HG03196 (cell line): ENCODE measurements around the gene GPR4.
A peak's percentile ranks its signal among the peaks of the same experiment; 100 is the strongest.
"Not testable (repeated sequence)": the region's sequence is repeated elsewhere in the genome, so short reads cannot be mapped to it uniquely, and the experiment has no call there.

Source experiments
- ATAC-seq: cut with Tn5 transposase; IDR thresholded peaks from one replicate; pipeline ENCODE4 v1.9.1; 2021; ENCODE audit not compliant: unreplicated experiment

Gene GPR4

DNA sequence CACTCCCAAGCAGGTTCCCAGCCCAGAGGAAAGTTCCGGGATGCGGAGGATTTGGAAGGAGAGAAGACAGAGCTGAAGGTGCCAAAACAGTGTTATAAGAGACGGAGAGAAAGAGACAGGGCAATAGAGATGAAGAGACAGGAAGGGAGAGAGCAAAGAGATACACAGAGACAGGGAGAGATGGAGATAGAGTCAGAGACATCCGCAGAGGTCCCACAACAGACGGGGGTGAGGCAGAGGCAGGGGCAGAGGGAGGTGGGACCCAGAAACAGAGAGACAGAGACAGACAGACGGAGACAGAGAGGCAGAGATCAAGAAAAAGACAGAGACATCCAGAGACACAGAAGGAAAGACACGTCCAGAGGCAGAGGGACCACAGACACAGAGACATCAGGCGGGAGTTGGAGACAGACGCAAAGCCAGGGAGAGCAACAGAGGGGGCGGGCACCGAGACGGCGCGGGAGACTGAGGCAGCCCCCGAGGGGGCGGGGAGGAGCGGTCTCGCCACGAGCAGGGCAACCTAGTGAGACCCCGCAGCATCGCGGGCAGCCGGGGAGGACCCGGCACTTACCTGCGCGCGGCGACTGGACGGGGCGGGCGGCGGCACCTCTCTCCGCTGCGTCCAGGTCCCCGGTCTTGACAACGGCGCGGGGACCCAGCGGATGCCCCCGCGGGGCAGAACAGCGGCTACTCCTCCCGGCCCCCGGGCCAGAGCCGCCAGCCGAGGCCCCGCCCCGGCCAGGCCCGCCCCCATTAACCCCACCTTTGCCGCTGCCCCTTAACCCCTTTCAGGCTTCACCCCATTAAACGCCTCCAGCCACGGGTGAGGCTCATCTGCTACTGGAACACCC lies at the start of gene GPR4:
TSS of gene GPR4 (minus strand) at position 689 of the 851 bp plus-strand sequence. CDS start 10,346 bp downstream, outside the sequence.
- ATAC-seq, result no peak

GRCh38 chr19:45650722-45651121 lies 48.7 kb upstream of the GPR4 start:
- no peak for ATAC-seq

- no peak for ATAC-seq
These were observed 44.3 kb upstream of the GPR4 start for GRCh38 chr19:45646345-45646698.

GRCh38 chr19:45645631-45646344 lies 43.8 kb upstream of the GPR4 start:
- no peak for ATAC-seq

DNA sequence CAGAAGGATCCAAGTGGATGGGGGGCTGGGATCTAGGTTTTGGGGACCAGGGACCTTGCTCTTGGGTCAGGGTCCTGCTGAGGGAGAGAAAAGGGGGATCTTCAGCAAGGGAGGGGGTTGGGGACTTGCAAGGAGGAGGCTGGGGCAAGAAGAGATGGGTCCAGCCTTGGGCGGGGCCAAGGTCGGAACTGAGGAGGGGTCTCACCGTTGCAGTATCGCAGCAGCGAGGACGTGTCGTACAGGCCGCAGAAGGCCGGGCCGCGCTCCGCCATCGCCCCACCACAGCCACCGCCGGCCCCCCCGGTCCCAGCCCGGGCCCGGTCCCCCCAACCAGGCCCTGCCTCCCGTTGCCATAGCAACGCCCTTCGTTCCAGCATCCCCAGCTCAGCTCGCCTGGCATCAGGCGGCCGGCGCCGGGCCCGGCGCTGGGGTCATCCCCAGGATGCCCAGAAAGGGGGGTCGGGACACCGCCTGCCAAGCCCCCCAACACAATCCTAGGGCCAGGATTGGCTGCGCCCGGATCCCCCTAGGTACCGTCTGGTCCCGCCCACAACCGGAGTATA lies 43.1 kb upstream of the GPR4 start:
- no peak for ATAC-seq

DNA sequence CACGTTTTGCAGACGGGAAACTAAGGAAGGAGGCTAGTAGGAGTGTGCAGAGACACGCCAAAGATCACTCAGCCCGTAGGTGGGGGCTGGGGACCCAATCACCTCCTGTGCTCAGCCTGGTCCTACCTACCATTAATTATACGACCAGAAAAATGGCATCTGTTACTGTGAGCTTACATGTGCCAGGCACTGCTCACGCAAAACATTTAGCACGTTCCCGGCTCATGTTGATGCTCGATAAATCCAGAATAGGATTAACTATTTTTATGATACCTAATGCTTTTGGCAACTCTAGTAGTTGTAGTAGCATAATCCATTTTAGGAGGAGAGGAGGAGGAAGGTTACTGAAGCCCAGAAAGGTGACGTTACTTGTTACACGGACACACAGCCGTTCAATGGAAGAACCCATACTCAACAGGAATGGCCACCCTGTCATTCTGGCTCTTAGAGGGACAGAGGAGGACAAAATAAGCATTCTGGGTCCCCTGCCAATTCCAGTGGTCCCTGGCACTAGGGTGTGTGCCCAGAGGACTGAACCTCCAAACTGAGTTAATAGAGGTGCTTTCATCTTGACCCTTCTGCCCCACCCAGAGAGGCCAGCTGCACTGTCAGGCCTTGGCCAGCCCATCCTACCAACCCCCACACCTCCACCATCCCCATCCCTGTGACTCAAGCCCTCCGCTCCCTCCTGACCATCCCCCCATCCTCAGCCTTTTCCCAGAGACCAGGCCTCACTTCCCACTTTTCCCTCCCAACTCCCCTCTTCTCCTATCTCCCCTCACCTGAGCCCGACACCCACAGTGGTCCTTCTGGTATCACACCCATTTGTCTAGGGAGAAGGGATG lies 42.1 kb upstream of the GPR4 start:
- no peak for ATAC-seq

DNA sequence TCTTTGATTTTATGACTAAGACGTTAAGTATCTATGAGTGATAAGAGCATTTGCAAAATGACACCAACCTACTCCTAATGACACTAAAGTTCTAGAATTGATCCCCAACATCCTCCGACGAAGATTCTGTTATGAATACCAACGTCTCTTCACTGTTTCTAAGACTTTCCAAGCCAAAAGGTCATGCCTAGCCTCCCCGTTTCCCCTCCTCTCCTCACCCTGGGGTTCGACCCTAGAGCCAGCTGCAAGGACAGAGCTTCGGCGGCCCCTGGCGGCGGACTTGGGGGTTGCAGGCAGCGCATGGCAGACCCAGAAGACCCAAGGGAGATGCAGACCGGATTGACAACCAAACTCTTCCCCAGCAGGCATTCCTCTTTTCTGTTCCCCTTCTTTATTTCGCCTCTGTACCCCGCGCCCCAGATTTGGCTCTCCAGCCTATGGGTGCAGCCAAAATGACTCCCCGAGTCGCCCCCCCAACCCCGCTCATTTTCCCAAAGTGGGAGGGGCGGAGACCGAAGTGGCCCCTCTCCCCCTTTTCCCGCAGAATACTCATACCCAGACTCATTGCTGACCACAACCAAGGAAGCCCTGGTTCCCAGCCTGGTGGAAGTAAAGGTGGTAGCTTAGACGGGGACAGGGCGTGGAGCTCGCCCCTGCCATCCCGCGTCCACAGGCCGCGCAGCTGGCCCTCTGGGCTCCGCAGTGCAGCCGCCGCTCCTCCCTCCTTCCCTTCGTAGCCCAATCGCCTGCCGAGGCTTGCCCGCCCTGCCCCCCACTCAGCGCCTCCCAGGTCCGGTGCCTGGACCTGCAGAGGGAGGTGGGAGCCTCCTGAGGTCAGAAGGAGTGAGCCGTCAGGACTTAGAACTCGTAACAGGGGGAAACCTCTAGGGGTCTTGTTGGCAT lies 41.3 kb upstream of the GPR4 start:
- ATAC-seq, result peak; percentile 36

DNA sequence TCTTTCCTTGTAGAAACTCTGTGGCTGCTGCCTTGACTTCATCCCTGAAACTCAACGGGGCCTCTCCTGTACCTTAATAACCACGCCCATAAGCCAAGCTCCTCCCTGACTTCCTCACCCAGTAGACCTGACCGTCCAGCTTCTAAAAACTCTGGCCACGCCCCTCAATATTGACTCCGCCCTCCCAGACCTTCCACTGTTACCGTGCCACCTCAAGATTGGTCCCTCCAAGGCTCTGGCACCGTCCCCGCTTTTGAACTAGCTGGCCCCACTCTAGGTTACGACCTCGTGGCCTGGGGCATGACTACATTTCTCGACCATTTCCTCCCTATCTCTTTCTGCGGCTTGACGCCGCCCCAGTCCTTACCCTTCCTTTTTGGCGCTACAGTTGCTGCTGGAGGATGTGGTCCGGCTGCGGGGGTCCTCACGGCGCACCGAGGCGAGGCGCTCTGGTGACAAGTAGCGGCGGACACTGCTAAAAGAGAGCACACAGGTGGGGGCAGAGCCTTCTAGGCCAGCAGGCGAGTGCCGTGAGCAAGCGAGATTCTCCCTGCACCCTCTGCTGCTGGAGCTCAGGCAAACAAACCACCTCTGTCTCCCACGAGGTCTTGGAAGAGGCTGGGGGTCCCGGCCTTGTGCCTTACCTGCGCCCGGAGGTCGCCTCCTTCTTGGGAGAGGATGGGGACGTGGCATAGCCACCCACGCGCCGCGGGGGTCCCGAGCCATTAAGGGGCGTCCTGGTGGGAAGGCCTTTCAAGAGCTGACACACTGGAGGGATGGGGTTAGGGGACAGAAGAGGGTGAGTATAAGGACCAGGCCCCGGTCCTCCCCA lies 39.5 kb upstream of the GPR4 start:
- peak; percentile 38 for ATAC-seq

- ATAC-seq, result no peak
These were observed 38.8 kb upstream of the GPR4 start for GRCh38 chr19:45640849-45641273.

GRCh38 chr19:45638930-45639729 lies 37.1 kb upstream of the GPR4 start, which contains the start of gene EML2:
Gene EML2, minus strand, starts transcription at chr19:45639397. Its CDS starts 21 bp downstream, at chr19:45639376.
- ATAC-seq, result no peak

GRCh38 chr19:45637890-45638667 lies 36.1 kb upstream of the GPR4 start:
- no peak for ATAC-seq

DNA sequence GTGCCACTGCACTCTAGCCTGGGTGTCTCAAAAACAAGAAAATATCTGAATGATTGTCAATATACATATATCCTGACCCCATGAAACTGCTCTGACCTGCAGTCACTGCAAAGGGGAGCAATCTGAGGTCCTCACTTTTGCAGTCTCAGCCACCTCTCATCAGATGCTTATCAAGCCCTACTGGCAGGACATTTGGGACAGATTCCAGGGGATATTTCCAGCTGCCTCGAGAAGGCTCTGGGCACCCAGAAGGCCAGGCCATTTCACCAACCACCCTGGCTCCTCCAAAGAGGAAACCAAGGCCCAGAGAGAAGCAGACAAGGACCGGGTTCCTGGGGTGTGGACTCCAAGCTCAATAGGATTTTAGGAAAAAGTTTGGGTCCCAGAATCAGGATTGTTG lies 34.9 kb upstream of the GPR4 start:
- no peak for ATAC-seq

DNA sequence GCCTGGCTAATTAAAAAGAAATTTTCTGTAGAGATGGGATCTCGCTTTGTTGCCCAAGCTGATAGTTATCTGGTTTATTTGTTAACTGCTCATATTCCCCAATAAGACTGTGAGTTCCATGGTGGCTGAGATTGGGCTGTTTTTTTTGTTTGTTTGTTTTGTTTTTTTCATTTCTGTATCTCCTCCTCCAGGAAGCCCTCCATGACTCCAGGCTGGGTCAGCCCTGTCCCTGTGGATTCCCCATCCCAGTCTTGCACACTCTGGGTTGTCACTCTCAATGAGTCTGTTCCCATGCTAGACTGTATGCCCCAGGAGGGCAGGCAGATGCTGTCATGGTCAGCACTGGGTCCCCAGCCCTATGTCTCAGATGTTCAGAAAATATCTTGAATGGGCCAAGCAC lies 34.3 kb upstream of the GPR4 start:
- ATAC-seq, result no peak

GRCh38 chr19:45632468-45633196 lies 30.6 kb upstream of the GPR4 start:
- ATAC-seq, result no peak

DNA sequence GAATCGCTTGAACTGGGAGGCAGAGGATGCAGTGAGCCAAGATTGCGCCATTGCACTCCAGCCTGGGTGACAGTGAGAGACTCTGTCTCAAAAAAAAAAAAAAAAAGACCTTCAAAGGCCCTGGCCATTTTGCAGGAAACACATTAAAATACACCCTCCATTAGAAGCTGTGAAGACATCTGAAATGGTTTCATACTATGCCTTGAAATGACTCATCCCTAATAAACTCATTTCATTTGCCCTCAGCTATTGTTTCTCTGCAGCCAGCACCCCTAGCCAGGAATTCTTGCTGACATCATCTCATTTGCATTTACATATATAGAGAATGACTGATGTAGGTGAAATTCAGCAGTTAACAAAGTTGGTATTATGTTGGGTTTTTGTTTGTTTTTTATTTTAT lies 28.5 kb upstream of the GPR4 start:
- no peak for ATAC-seq

DNA sequence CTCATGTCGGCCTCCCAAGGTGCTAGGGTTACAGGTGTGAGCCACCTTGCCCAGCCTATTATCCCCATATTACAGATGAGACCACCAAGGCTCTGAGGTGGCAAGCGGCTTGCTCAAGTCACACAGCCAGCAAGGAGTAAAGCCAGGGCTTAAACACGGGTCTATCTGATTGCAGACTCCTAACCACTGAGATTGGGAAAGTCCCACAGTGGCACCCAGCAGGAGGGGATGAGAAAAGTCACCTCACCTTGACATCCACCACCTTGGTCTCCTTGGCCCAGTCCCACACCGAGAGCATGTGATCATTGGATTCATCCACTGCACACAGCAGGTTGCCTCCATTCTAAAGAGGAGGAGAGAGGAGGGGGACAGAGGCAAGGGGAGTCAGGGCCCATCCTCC lies 27.7 kb upstream of the GPR4 start:
- ATAC-seq, result no peak

- ATAC-seq, result not testable (repeated sequence)
These were observed 26.2 kb upstream of the GPR4 start for GRCh38 chr19:45628219-45628618.
